Memory B cell (primary cell): ENCODE results near the gene CD99L2.
"Not testable (repeated sequence)": the region's sequence is repeated elsewhere in the genome, so short reads cannot be mapped to it uniquely, and the experiment has no call there.

Experiments used
- ATAC-seq: fragments of 150-1000 bp; cut with Tn5 transposase; 2 replicates; pipeline ENCODE4 v1.10.0; 2021; ENCODE audit warnings: low read depth, mild to moderate bottlenecking, moderate library complexity
- DNase-seq, 2 donors: peaks; one replicate each; pipeline ENCODE4 v3.0.0; 2022; ENCODE audit warnings: low spot score in 2 of 2
- H3K27ac Mint-ChIP-seq: one replicate; pipeline ENCODE4 v1.8.0; 2022; ENCODE audit warnings: mild to moderate bottlenecking, moderate library complexity, mixed read lengths
- H3K27me3 Mint-ChIP-seq: one replicate; pipeline ENCODE4 v1.8.0; 2022; ENCODE audit warnings: mixed read lengths
- H3K36me3 Mint-ChIP-seq: one replicate; pipeline ENCODE4 v1.8.0; 2022; ENCODE audit warnings: mild to moderate bottlenecking, mixed read lengths
- H3K4me1 Mint-ChIP-seq: one replicate; pipeline ENCODE4 v1.8.0; 2022; ENCODE audit warnings: mixed read lengths
- H3K4me3 Mint-ChIP-seq: one replicate; pipeline ENCODE4 v1.8.0; 2022; ENCODE audit warnings: mild to moderate bottlenecking, moderate library complexity, mixed read lengths
- H3K9me3 Mint-ChIP-seq: one replicate; pipeline ENCODE4 v1.8.0; 2022; ENCODE audit warnings: mixed read lengths

Gene CD99L2

DNA sequence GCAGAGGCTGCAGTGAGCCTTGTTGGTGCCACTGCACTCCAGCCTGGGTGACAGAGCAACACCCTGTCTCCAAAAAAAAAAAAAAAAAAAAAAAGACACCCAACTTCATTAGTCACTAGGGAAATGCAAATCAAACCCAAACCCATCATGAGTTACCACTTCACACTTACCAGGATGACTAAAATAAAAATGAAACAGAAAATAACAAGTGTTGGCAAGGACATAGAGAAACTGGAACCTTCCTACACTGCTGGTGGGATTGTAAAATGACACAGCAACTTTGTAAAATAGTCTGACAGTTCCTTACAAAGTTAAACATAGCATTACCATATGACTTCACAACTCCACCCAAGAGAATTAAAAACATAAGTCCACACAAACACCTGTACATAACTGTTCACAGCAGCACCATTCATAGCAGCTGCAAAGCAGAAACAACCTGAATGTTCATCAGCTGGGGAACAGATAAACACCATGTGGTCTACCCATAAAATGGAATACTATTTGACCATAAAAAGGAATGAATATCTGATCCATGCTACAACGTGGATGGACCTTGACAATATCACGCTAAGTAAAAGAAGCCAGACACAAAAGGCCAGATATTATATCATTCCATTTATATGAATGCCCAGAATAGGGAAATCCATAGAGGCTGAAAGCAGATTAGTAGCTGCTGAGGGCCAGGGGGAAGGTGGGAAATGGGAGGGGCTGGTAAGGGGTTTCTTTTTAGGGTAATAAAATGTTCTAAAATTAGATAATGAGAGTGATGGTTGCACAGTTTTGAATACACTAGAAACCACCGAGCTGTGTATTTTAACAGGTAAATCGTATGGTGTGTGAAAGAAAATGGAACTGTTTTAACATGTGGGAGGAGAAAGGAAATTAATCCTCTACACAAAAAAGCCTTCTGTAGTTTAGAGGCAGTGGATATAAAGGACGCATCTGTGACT lies 18.3 kb downstream of the CD99L2 start:
- DNase-seq (no peak), ATAC-seq (peak; percentile 26)
- H3K9me3 Mint-ChIP-seq, result peaks cover 2% of the 10 kb centered on the region
- H3K4me1 Mint-ChIP-seq, result peaks cover 14% of the 10 kb centered on the region
- peaks cover 9% of the 10 kb centered on the region for H3K36me3 Mint-ChIP-seq
- H3K27me3 Mint-ChIP-seq, result no peaks in the 10 kb centered on the region
- H3K27ac Mint-ChIP-seq, result no peak overlapping the region
- no peak overlapping the region for H3K4me3 Mint-ChIP-seq

DNA sequence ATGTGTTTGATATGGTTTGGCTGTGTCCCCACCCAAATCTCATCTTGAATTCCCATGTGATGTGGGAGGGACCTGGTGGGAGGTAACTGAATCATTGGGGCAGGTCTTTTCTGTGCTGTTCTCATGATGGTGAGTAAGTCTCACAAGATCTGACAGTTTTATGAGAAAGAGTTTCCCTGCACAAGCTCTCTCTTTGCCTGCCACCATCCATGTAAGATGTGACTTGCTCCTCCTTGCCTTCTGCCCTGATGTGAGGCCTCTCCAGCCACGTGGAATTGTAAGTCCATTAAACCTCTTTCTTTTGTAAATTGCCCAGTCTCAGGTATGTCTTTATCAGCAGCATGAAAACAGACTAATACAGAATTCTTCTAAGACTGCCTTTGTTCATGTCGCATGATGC lies 22.8 kb downstream of the CD99L2 start:
- ATAC-seq, H3K9me3 Mint-ChIP-seq, DNase-seq, H3K27me3 Mint-ChIP-seq, H3K4me3 Mint-ChIP-seq: not testable (repeated sequence)
- peak overlapping the region; percentile 63 for H3K27ac Mint-ChIP-seq
- H3K36me3 Mint-ChIP-seq, result peaks cover 11% of the 10 kb centered on the region
- peaks cover 25% of the 10 kb centered on the region for H3K4me1 Mint-ChIP-seq

DNA sequence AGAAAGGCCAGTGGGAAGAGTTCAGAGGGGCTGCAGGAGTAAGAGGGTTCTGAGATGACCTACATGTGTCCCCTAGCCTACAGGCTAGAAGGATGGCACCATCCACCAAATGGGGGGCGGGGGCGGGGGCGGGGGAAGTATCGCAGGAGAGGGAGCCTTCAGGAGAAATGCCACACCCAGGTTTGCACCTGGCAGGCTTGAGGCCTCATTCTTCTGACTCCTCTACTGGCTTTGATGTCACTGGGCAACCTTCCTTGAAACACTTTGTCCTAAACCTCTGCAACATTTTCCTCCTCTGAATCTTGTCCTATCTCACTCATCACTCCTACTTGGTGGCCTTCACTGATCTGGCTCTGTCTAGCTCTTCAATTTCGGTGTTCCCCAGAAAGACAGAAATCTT lies 24.0 kb downstream of the CD99L2 start:
- DNase-seq, result no peak
- Mint-ChIP-seq H3K9me3 (peaks cover 2% of the 10 kb centered on the region), H3K36me3 (peaks cover 11% of the 10 kb centered on the region), H3K4me3 (no peak overlapping the region), H3K27me3 (no peaks in the 10 kb centered on the region), H3K4me1 (peaks cover 25% of the 10 kb centered on the region), H3K27ac (no peak overlapping the region)
- ATAC-seq, result no peak

DNA sequence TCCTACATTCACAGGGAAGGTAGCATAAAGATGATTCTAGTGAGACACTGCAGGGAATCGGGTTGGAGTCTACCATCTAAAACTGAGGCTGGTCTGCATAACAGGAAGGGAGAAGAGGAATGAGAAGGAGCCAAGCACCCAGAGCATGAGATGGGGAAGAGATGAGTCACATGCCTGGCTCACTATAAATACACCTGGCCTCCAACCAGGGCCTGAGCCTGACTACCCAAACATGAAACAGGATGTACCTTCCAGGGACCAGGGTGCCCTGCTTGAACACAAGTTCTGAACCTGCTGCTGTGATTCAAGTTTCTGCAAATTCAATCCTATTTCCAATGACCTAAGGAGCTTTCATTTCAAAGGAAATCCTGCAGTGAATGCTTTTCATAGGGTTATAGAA lies 24.9 kb downstream of the CD99L2 start:
- no peak for DNase-seq
- no peaks in the 10 kb centered on the region for H3K27me3 Mint-ChIP-seq
- peaks cover 27% of the 10 kb centered on the region for H3K4me1 Mint-ChIP-seq
- no peaks in the 10 kb centered on the region for H3K9me3 Mint-ChIP-seq
- H3K36me3 Mint-ChIP-seq, result peaks cover 8% of the 10 kb centered on the region
- no peak overlapping the region for H3K27ac Mint-ChIP-seq
- H3K4me3 Mint-ChIP-seq, result no peak overlapping the region
- no peak for ATAC-seq

DNA sequence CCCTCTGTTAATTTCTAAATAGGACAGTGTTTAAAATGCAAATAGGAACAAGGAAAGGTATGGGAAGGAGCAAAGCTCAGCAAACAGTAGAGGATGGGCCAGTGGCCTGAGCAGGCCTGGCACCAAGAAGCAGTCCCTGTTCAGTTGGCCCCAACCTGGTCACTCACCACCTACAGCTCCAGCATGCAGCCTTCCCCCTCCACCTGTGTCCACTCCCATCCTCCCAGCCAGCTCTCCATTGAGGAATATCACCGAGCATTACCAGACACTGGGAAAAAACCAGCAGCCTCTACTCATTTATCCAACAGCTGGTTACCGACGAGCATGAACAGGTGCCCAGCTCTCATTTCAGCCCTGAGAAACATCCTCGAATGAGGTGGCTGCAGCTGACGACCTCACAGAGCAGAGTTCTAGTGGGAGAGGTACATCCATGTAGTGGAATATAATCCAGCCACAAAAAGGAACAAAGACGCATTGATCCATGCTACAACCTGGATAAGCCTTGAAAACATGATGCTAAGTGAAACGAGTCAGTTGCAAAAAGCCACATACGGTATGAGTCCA lies 25.6 kb downstream of the CD99L2 start:
- Mint-ChIP-seq H3K9me3 (no peaks in the 10 kb centered on the region), H3K27me3 (no peaks in the 10 kb centered on the region), H3K36me3 (peaks cover 10% of the 10 kb centered on the region), H3K4me3 (no peak overlapping the region), H3K27ac (no peak overlapping the region), H3K4me1 (peaks cover 27% of the 10 kb centered on the region)
- ATAC-seq, result no peak
- DNase-seq, result no peak

DNA sequence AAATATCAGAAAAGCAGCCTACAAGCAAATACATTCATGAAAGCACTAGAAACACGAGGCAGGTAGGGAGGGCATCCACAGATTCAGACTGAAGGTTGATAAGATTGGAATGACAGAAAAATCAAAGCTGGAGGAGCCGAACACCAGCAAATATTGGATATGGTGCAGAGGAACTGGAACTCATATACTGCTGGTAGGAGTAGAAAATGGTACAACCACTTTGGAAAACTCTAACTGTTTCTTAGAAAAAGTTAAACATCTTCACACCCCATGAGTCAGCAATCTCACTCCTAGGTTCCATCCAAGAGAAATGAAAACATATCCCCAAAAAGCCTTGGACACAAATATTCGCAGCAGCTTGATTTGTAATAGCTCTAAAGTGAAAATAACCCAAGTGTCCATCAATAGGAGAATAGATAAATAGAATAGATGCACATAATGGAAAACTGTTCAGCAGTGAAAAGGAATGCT lies 27.1 kb downstream of the CD99L2 start:
- Mint-ChIP-seq H3K4me1 (peaks cover 27% of the 10 kb centered on the region), H3K36me3 (peaks cover 8% of the 10 kb centered on the region), H3K4me3 (no peak overlapping the region), H3K27ac (no peak overlapping the region), H3K9me3 (no peaks in the 10 kb centered on the region), H3K27me3 (no peaks in the 10 kb centered on the region)
- ATAC-seq (no peak), DNase-seq (no peak)

DNA sequence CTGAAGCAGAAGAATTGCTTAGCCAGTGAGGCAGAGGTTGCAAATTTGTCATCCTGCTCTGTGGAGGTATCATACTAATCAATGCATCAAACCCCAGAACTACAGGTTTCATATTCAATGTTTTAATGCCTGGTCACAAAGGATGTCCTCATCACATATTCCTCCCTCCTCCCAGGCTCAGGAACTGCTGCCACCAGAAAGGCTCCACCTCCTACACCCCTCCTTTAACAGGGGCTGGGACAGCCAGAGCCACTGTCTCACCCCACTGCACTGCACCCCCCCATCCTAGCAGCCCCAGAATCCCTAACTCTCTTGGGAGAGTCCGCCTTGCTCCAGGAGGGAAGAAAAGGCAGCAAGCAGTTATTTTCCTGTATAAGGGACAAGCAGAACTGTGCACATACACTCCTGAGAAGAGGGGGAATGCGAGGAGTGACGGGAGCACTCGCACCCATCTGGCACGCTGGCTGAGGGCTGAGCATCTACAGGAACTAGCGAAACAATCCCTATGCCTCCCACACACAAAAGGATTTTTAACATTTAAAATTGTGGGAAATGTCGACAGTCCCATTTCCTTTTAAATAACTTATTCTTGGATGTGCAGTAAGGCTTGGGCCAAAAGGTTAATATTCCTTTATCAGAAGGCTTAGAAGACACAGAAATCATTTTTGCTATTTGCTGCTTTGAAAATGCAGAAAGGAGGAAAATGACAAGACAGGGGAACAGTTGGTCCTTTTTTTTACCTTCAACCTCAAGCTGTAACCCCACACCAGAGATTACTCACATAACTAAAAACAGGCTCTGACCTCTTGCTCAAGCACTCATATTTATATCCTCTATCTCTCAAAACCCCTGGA lies 27.8 kb downstream of the CD99L2 start:
- Mint-ChIP-seq H3K4me1 (peaks cover 26% of the 10 kb centered on the region), H3K27ac (no peak overlapping the region), H3K27me3 (no peaks in the 10 kb centered on the region), H3K36me3 (peaks cover 6% of the 10 kb centered on the region), H3K4me3 (no peak overlapping the region), H3K9me3 (no peaks in the 10 kb centered on the region)
- no peak for DNase-seq
- no peak for ATAC-seq

DNA sequence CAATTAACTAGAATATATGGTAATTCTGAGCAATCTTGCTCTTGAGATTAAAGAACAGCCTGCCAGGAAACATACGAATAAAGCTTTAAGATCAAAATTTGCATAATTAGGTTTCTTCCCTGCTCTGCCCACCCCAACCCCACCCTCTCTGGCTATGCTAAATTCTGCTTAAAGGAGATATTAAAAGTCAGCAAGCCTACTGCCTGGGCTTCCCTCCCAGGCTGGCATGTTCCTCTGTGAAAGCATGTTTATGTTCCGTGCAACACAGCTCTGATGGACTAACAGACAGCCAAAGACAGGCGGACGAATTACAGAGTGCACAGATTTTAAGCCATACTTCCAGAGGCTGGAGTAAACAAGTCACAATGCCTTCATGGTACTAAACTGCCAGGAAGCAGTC lies 28.4 kb downstream of the CD99L2 start:
- Mint-ChIP-seq H3K36me3 (peaks cover 9% of the 10 kb centered on the region), H3K4me1 (peaks cover 21% of the 10 kb centered on the region), H3K4me3 (no peak overlapping the region), H3K9me3 (no peaks in the 10 kb centered on the region), H3K27ac (no peak overlapping the region), H3K27me3 (no peaks in the 10 kb centered on the region)
- DNase-seq, result no peak
- no peak for ATAC-seq

DNA sequence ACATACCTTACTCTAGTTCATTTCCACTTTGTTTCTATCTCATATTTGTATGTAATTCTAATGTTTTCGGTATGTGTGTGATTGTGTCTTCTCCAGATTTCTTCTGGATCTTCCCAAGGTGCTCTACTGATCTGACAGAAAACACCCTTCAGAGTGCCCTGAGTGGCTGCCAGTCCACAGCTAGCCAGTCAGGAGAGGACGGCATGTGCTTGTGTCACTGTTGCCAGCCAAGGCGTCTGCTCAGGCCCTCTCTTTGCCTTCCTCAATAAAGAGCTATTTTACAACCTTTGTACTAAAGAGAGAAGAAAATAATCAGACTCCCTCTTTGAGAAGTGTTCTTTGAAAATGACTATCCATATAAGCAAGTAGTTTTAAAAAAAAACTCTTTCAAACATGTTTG lies 29.0 kb downstream of the CD99L2 start:
- Mint-ChIP-seq H3K36me3 (peaks cover 10% of the 10 kb centered on the region), H3K4me3 (no peak overlapping the region), H3K4me1 (peaks cover 16% of the 10 kb centered on the region), H3K9me3 (no peaks in the 10 kb centered on the region), H3K27me3 (no peaks in the 10 kb centered on the region), H3K27ac (peak overlapping the region; percentile 31)
- ATAC-seq (peak; percentile 32), DNase-seq (no peak)

DNA sequence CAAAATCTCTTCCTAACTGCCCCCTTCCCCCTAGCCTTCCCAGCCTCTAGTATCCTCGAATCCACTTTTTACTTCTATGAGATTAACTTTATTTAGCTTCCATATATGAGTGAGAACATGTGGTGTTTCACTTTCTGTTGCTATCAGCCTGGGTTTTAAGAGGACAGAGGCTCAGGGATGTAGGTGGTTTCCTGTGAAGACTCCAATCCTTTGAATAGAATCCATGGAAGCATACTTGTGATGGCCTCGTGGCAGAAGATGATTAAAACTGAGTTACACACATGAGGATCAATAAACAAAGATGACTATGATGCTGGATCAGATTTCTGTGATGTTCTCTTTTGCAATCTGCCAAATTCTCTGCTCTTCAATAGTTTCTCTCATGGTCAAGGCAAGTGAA lies 29.8 kb downstream of the CD99L2 start:
- H3K27me3 Mint-ChIP-seq, result no peaks in the 10 kb centered on the region
- no peak for ATAC-seq
- peaks cover 10% of the 10 kb centered on the region for H3K36me3 Mint-ChIP-seq
- H3K4me3 Mint-ChIP-seq, result no peak overlapping the region
- DNase-seq, result no peak
- no peaks in the 10 kb centered on the region for H3K9me3 Mint-ChIP-seq
- no peak overlapping the region for H3K27ac Mint-ChIP-seq
- H3K4me1 Mint-ChIP-seq, result peaks cover 10% of the 10 kb centered on the region

DNA sequence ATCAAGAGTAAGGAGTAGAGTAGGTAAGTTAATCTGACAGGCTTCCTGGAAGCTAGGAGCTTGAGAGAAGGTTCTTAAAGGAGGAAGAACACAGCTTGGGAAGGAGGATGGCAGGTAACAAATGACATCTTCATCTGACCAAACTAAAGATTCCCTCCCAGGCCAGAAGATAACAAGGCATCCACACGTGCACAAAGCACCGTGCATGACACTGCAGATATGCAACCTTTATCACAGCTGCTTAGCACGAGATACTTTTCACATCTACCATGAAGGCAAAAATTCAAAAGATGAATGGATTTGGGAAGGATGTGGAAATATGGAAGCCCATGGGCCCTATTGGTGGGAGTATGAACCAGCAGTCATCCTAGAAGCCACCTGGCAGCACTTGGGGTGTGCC lies 34.3 kb downstream of the CD99L2 start:
- Mint-ChIP-seq H3K9me3 (no peaks in the 10 kb centered on the region), H3K27me3 (no peaks in the 10 kb centered on the region), H3K27ac (no peak overlapping the region), H3K4me1 (peaks cover 2% of the 10 kb centered on the region), H3K36me3 (peaks cover 12% of the 10 kb centered on the region), H3K4me3 (no peak overlapping the region)
- ATAC-seq (no peak), DNase-seq (no peak)

DNA sequence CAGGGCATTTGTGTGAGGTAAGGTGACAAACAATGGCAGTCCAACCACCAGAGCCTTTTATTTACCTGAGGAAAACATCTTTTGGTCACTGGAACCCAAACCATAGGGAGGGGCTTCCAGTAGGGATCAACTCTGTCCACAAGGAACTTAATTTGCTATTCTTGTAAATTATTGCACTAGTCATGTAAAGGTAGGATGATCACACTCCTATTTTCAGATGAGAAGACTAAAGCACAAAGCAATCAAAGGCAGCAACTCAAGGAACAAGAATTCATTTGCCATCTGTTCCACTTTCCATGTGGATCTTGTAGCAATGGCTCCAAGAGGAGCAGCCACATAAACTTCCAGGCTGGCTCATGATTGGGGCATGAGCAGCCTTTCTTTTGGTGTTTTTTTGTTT lies 35.3 kb downstream of the CD99L2 start:
- Mint-ChIP-seq H3K27me3 (no peaks in the 10 kb centered on the region), H3K4me1 (no peaks in the 10 kb centered on the region), H3K9me3 (peaks cover 5% of the 10 kb centered on the region), H3K36me3 (peaks cover 14% of the 10 kb centered on the region), H3K27ac (no peak overlapping the region), H3K4me3 (no peak overlapping the region)
- DNase-seq, result no peak
- ATAC-seq, result no peak

DNA sequence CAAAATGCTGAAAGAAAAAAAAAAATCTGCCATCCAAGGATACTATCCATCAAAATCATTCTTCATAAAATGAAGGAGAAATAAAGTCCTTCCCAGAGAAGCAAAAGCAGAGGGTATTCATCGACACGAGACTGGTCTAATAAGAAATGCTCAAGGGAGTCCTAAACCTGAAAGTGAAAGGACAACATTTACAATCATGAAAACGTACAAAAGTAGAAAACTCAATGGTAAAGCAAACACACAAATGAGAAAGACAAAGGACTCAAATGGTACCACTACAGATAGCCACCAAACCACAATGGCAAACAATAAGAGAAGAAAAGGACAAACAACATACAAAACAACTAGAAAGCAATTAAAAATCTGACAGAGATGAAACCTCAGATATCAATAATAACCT lies 41.0 kb downstream of the CD99L2 start:
- Mint-ChIP-seq H3K4me3 (no peak overlapping the region), H3K27me3 (no peaks in the 10 kb centered on the region), H3K4me1 (peaks cover 6% of the 10 kb centered on the region), H3K36me3 (peaks cover 29% of the 10 kb centered on the region), H3K9me3 (peaks cover 15% of the 10 kb centered on the region), H3K27ac (no peak overlapping the region)
- DNase-seq (no peak), ATAC-seq (no peak)

DNA sequence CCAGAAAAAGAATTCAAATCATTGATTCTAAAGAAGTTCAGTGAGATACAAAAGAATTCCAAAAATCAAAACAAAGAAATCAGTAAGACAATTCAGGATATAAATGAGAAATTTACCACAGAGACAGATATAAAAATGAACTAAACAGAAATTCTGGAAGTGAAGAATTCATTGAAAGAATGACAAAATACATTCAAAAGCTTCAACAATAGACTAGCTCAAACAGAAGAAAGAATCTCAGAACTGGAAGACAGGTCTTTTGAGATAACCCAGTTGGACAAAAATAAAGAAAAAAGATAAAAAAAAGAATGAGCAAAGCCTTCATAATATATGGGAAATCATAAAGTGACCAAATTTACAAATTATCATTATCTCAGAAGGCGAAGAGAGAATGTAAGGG lies 41.7 kb downstream of the CD99L2 start:
- ATAC-seq (no peak), DNase-seq (no peak)
- Mint-ChIP-seq H3K27ac (no peak overlapping the region), H3K36me3 (peaks cover 32% of the 10 kb centered on the region), H3K4me3 (no peak overlapping the region), H3K4me1 (peaks cover 8% of the 10 kb centered on the region), H3K9me3 (peaks cover 15% of the 10 kb centered on the region), H3K27me3 (no peaks in the 10 kb centered on the region)
